RWPE2 (cell line): ENCODE results near the gene CBX8.
A peak's percentile ranks its signal among the peaks of the same experiment; 100 is the strongest.

Source experiments
- ATAC-seq: fragments of 200-7000 bp; cut with Tn5 transposase; 3 replicates; pipeline ENCODE4 v1.9.1; 2021; ENCODE audit warnings: low read depth
- DNase-seq: peaks from one replicate; pipeline ENCODE4 v3.0.0-alpha.2; 2020; ENCODE audit warnings: low spot score
- H3K27ac ChIP-seq: fragments of 450-650 bp; 2 replicates; pipeline ENCODE4 v1.5.1; 2017; ENCODE audit warnings: mild to moderate bottlenecking; ENCODE audit not compliant: poor library complexity, severe bottlenecking
- H3K27me3 ChIP-seq: fragments of 250-450 bp; sonication (Bioruptor Pico); 2 replicates; pipeline ENCODE4 v1.5.1; 2021; ENCODE audit warnings: mild to moderate bottlenecking, moderate library complexity; ENCODE audit not compliant: insufficient read depth, poor library complexity, severe bottlenecking
- H3K36me3 ChIP-seq: fragments of 250-450 bp; sonication (Bioruptor Pico); 2 replicates; pipeline ENCODE4 v1.5.1; 2020; ENCODE audit warnings: low read depth, mild to moderate bottlenecking, moderate library complexity
- H3K4me1 ChIP-seq: fragments of 250-450 bp; sonication (Bioruptor Pico); 2 replicates; pipeline ENCODE4 v1.5.1; 2021; ENCODE audit warnings: mild to moderate bottlenecking, moderate library complexity; ENCODE audit not compliant: insufficient read depth, poor library complexity, severe bottlenecking
- H3K4me3 ChIP-seq: fragments of 250-450 bp; sonication (Bioruptor Pico); 2 replicates; pipeline ENCODE4 v1.5.1; 2021; ENCODE audit warnings: mild to moderate bottlenecking, moderate library complexity; ENCODE audit not compliant: severe bottlenecking
- H3K9me3 ChIP-seq: fragments of 250-450 bp; sonication (Bioruptor Pico); 2 replicates; pipeline ENCODE4 v1.5.1; 2021; ENCODE audit warnings: mild to moderate bottlenecking, moderate library complexity; ENCODE audit not compliant: severe bottlenecking
- TF ChIP-seq, protein P1 (sequence below): fragments of 450-650 bp; IDR thresholded peaks from one replicate; pipeline ENCODE4 v1.5.1; 2017; ENCODE audit warnings: mild to moderate bottlenecking, moderate library complexity; ENCODE audit not compliant: poor library complexity, severe bottlenecking

Gene CBX8

DNA sequence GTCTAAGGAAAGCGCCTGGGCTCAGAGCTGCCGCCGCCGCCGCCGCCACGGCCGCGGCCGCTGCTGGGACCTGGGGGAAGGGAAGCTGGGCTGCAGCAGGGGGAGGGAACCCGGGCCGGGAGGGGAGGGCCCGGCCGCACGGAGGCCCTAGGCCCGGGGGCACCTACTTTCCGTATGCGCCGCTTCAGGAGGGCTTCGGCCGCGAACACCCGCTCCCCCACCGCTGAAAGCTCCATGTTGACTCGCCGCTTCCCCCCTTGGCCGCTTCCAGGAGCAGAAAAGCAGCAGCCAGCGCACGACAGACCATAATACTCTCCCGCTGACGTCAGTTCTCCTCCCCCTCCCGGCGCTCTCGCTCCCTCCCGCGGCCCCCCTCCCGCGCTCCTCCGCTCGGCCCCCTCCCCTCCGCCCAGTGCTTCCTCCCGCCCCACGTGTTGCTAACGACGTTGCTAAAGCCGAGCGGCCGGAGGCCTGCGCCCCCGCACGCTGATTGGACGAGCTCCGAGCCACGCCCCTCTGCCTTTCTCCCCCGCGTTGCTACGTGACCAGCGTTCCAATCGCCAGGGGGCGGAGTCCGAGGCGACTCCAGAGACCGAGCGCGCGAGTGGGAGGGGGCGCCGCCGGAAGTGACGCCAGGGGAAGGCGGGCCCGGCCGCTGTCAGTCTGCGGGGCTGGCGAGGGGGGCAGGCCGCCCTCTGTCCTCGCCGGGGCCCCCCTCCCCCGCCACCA, at the start of gene CBX8:
TSS of gene CBX8 (minus strand) at position 315 of the 729 bp plus-strand sequence. CDS start at position 236, 79 bp downstream.
- ATAC-seq = peak; percentile 72
- Histone ChIP-seq H3K9me3 (no peaks in the 10 kb centered on the region), H3K36me3 (0 out of 2 replicates have a peak, but pooled peaks cover 4% of the 10 kb centered on the region), H3K4me1 (peaks cover 7% of the 10 kb centered on the region), H3K27me3 (peaks cover 59% of the 10 kb centered on the region), H3K4me3 (peak within 1 kb of the TSS; percentile 77), H3K27ac (peak within 1 kb of the TSS; percentile 20)
- TF ChIP-seq, protein P1, sequence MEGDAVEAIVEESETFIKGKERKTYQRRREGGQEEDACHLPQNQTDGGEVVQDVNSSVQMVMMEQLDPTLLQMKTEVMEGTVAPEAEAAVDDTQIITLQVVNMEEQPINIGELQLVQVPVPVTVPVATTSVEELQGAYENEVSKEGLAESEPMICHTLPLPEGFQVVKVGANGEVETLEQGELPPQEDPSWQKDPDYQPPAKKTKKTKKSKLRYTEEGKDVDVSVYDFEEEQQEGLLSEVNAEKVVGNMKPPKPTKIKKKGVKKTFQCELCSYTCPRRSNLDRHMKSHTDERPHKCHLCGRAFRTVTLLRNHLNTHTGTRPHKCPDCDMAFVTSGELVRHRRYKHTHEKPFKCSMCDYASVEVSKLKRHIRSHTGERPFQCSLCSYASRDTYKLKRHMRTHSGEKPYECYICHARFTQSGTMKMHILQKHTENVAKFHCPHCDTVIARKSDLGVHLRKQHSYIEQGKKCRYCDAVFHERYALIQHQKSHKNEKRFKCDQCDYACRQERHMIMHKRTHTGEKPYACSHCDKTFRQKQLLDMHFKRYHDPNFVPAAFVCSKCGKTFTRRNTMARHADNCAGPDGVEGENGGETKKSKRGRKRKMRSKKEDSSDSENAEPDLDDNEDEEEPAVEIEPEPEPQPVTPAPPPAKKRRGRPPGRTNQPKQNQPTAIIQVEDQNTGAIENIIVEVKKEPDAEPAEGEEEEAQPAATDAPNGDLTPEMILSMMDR = no peak
- DNase-seq = peak; percentile 100

DNA sequence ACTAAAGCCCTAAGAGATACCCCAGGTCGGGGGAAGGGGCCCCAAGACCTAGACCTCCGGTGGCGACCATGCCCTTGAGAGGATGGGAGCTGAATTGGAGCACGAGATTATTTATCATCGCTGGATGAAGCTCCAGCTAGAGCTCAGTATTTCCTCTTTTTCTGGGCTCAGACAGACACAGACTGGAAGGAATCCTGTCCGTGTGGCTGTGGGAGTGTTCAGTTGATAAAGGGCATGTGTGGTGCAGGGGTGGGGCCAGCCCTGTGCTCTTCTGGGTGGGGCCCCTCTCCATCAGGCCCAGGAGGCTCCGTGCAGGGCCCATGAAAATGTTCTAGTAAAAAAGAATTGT, 48.7 kb upstream of the CBX8 start:
- H3K4me1 ChIP-seq = peaks cover 6% of the 10 kb centered on the region
- H3K4me3 ChIP-seq = no peak overlapping the region
- no peak overlapping the region for H3K27ac ChIP-seq
- TF ChIP-seq, protein P1 = no peak
- ATAC-seq (no peak), DNase-seq (no peak)
- H3K36me3 ChIP-seq = no peaks in the 10 kb centered on the region
- peaks cover 33% of the 10 kb centered on the region for H3K27me3 ChIP-seq
- H3K9me3 ChIP-seq = no peaks in the 10 kb centered on the region

DNA sequence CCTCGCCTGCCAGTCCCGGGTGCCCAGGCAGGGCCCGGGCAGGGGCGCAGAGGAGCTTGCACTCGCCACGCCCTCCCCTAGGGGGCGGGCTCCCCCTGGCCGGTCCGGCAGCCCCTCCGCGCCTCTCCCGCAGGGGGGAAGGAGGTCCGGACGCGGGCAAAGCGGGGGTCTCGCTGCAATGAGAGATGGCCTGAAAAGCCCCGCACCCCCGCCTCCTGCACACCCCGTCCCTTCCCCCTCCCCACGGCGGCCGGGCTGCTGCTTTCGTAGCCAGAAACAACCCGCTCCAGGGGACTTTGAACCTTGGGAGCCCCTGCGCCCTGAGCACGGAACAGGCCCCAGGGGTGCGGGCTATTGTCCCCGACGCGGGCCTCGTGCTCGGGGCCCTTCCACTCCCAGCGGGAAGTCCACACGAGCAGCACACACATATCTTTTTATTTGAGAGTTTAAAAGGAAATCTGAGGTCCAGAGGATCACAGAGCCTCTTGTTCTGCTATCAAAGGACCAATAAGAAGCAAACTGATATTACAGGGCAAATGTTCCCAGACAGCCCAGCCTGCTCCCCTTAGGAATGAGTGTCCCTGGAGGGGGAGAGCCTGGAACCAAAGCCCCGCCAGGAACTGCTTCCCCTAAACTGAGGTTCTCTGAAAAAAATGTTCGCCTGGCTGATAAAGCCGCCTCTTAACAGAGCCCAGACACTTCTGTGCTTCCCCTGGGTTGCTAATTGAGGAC, 48.2 kb upstream of the CBX8 start:
- DNase-seq (no peak), ATAC-seq (no peak; the same call in 2 of the 3 replicates)
- peaks cover 6% of the 10 kb centered on the region for H3K4me1 ChIP-seq
- no peaks in the 10 kb centered on the region for H3K9me3 ChIP-seq
- TF ChIP-seq, protein P1 = peak; percentile 77
- H3K36me3 ChIP-seq = no peaks in the 10 kb centered on the region
- no peak overlapping the region for H3K27ac ChIP-seq
- peaks cover 39% of the 10 kb centered on the region for H3K27me3 ChIP-seq
- no peak overlapping the region for H3K4me3 ChIP-seq

DNA sequence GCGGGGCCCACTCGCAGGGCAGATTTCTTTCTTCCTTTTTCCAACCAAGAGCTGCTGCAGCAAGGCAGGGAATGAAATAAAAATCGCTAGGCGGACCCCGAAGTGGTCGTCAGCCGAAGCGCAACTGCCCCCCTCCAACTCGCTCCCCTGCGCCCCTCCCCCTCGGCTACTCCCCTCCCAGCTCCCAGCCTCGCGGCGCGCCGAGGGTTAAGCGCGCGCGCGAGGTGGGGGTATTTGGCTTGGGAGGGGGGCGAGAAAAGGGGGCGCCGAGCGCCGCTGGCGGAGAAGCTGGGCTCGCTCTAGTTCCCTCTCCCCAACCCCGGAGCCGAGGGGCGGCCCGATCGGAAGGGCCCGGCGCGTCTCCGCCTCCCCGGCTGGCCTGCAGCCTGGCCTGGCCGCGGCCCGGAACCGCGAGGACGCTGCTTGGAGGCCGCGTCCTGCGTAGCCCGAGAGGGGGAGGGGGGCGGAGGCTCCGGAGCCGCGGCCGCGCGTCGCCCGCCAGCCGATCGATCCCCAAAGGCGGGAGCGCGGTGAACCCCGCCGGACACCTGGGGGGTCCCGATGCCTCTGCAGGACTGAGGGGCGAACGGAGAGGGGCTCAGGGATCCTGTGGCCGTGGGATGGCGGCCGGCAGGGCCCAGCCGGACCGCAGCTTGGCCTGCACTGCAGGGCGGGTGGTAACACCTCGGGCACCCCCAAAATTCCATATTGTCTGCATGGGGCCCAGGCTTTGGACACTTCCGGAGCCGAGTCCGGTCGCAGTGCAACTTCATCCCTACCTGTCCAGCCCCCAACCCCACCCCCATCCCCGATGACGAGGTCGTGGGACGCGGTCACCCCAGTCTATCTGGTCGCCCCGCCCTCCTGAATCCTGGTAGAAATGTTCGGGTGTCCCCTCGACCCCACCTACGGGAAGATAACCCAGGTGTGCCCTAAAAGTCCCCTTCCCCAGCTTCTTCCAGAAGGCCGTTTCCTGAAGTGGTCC, 47.2 kb upstream of the CBX8 start:
- TF ChIP-seq, protein P1 = no peak
- Histone ChIP-seq H3K4me1 (peaks cover 6% of the 10 kb centered on the region), H3K36me3 (no peaks in the 10 kb centered on the region), H3K27me3 (peaks cover 42% of the 10 kb centered on the region), H3K9me3 (no peaks in the 10 kb centered on the region), H3K27ac (no peak overlapping the region), H3K4me3 (peak overlapping the region; percentile 25)
- DNase-seq (no peak), ATAC-seq (peak; percentile 33; the same call in 1 of the 3 replicates)
